ENCODE results near the gene RNF115. TPM values are rescaled to one million over a fixed set of nuclear protein-coding genes. Genes with fewer than 3 reads are reported as not detected.
"Not testable (repeated sequence)": the region's sequence is repeated elsewhere in the genome, so short reads cannot be mapped to it uniquely, and the experiment has no call there.

Gene RNF115
- total RNA-seq, 2 experiments from 2014 or later = 14.3 to 15.5 TPM

DNA sequence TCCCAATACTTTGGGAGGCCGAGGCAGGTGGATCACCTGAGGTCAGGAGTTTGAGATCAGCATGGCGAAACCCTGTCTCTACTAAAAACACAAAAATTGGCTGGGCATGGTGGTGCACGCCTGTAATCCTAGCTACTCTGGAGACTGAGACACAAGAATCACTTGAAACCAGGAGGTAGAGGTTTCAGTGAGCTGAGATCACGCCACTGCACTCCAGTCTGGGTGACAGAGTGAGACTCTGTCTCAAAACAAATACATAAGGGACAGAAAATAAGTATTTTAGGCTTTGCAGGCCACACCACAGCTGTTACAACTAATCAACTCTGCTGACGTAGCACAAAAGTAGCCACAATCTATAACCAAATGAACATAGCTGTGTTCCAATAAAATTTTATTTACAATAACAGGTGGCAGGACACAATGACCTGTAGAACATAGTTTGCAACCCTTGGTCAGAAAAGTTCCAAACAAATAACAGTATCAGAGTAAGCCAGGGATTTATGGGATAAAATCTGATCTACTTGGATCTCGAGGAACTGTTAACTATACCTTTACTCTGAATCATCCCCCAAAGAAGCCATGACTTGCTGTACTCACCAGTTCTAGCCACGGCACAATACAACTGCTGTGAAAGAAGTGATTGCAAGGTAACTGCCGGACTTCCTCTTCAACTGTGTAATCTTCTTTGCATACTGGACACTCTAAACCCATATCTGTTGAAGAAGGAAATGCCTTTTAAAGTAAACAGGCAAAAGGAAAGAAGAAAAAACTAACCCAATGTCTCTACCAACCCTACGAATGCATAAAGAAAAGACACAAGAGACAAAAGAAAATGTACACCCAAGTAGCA lies 76.3 kb downstream of the RNF115 start:
- no peak overlapping the region for H3K27ac Mint-ChIP-seq
- peaks cover 9% of the 10 kb centered on the region for H3K4me1 Mint-ChIP-seq
- H3K9me3 Mint-ChIP-seq = no peaks in the 10 kb centered on the region
- no peak overlapping the region for H3K4me3 Mint-ChIP-seq
- H3K36me3 Mint-ChIP-seq = peaks cover 28% of the 10 kb centered on the region
- H3K27me3 Mint-ChIP-seq = no peaks in the 10 kb centered on the region
- no peak for DNase-seq

DNA sequence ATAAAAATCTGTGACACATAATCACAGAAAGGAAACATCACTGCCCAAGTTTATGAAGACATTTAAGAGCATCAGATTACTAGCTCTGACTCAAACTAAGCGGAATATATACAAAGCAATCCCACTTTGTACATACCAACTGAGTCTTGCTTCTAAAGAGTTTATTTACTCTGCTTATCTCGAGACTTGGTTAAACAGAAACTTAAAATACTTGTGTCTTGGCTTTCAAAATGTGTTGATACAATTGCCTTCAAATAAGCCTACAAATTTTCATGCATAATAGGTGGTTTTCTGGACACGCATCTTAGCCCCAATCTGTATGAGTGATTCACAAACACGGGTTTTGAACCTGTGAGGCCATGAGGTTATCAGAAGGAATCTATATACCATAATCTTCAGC lies 83.6 kb downstream of the RNF115 start:
- H3K27ac Mint-ChIP-seq = no peak overlapping the region
- no peaks in the 10 kb centered on the region for H3K9me3 Mint-ChIP-seq
- peaks cover 3% of the 10 kb centered on the region for H3K4me1 Mint-ChIP-seq
- no peak for DNase-seq
- no peak overlapping the region for H3K4me3 Mint-ChIP-seq
- peaks cover 23% of the 10 kb centered on the region for H3K36me3 Mint-ChIP-seq
- H3K27me3 Mint-ChIP-seq = no peaks in the 10 kb centered on the region

DNA sequence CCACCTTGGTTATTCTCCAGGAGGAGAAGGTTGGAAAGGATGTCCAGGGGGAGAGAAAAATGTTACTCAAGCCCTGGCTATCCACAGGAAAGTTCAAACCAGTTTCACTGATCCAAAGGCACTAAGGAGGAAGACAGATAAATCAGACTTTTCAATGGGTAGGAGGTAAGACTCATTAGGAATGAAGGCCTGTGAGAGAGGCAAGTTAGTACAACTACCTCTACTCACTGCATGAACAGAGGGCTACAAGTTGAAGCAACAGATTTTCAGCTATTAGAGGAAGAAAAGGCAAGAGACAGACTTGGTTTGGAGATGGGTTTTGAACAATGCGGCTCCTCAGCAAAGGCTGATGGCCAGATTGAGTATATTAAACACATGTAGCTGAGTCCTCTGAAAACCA lies 87.7 kb downstream of the RNF115 start:
- no peak overlapping the region for H3K4me3 Mint-ChIP-seq
- no peak overlapping the region for H3K27ac Mint-ChIP-seq
- peaks cover 4% of the 10 kb centered on the region for H3K4me1 Mint-ChIP-seq
- H3K36me3 Mint-ChIP-seq = peaks cover 3% of the 10 kb centered on the region
- no peaks in the 10 kb centered on the region for H3K9me3 Mint-ChIP-seq
- no peaks in the 10 kb centered on the region for H3K27me3 Mint-ChIP-seq
- DNase-seq = no peak

- Mint-ChIP-seq H3K9me3 (no peaks in the 10 kb centered on the region), H3K27ac (no peak overlapping the region), H3K36me3 (peaks cover 3% of the 10 kb centered on the region), H3K27me3 (no peaks in the 10 kb centered on the region), H3K4me1 (peaks cover 6% of the 10 kb centered on the region), H3K4me3 (no peak overlapping the region)
- no peak for DNase-seq
Measured at GRCh38 chr1:145730900-145731299, 93.0 kb downstream of the RNF115 start.

DNA sequence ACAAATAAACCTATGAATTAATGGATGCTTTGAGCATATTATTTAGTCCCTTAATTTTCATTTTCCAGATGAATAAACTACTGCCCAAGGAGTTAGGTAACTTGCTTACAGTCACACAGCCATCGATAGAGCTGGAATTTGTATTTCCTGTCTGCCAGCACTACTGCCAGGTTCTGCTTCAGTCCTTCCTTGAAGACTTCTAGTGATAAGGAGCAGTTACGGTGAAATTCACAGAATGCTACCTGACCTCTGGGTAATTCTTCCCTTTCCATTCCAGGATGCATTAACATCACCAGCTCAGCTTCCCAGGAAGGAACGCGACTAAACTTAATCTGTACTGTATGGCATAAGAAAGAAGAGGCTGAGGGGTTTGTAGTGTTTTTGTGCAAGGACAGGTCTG lies 93.4 kb downstream of the RNF115 start:
- Mint-ChIP-seq H3K9me3 (no peaks in the 10 kb centered on the region), H3K4me3 (no peak overlapping the region), H3K4me1 (peaks cover 6% of the 10 kb centered on the region), H3K27me3 (no peaks in the 10 kb centered on the region), H3K36me3 (peaks cover 3% of the 10 kb centered on the region), H3K27ac (no peak overlapping the region)
- DNase-seq = no peak

DNA sequence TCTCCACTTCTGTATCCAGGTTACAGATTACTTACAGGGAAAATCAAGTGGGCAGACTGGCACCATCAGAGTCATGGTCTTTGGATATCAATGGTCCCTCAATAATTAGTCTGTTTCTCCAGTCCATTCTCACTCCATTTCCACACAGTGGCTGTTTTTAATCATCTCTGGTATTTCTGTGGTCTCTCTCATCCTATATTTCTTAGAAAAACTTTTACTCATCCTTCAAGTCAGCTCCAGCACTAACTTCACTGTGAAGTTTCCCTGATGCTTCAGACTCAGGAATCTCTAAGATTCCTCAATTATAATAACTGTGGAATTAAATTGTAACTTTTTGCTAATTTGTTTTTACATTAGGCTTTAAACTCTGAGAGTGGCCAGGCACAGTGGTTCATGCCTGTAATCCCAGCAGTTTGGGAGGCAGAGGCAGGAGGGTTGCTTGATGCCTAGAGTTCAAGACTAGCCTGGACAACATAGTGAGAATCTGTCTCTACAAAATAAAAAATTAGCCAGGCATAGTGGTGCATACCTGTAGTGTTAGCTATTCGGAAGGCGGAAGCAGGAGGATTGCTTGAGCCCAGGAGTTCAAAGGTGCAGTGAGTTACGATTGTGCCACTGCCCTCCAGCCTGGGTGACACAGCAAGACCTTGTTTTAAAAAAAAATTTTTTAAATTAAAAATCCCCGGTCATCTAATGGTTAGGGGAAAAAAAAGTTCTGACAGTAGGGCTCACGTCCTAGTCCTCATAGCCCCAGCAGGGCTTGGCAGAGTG lies 94.0 kb downstream of the RNF115 start:
- Mint-ChIP-seq H3K36me3 (peaks cover 3% of the 10 kb centered on the region), H3K27me3 (no peaks in the 10 kb centered on the region), H3K4me3 (no peak overlapping the region), H3K4me1 (peaks cover 6% of the 10 kb centered on the region), H3K27ac (no peak overlapping the region), H3K9me3 (no peaks in the 10 kb centered on the region)
- DNase-seq = no peak

DNA sequence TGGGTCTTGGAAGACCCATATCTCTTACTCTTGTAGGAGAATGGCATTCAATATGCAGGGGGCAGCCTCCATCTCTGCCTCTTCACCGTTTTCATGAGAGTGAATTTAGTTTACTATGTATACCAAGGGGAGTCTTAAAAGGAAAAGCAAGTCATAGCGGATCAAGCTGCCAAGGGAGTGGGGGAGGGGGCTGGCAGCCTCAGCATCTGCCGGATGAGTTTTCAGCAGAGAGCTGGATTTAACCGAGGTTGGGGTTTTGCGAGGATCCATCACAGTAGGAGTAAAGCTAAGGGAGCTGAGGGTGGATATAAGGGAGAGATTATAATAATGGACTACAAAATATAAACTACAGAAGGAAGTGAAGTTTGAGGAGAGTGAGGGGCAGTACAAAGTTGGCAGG lies 94.7 kb downstream of the RNF115 start:
- Mint-ChIP-seq H3K36me3 (peaks cover 3% of the 10 kb centered on the region), H3K9me3 (no peaks in the 10 kb centered on the region), H3K4me1 (peaks cover 6% of the 10 kb centered on the region), H3K27me3 (no peaks in the 10 kb centered on the region), H3K4me3 (no peak overlapping the region), H3K27ac (no peak overlapping the region)
- no peak for DNase-seq

DNA sequence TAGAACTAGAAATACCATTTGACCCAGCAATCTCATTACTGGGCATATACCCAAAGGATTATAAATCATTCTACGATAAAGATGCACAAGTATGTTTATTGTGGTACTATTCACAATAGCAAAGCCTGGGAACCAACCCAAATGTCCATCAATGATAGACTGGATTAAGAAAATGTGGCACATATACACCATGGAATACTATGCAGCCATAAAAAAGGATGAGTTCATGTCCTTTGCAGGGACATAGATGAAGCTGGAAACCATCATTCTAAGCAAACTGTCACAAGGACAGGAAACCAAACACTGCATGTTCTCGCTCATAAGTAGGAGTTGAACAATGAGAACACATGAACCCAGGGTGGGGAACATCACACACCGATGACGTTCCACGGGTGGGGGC lies 97.7 kb downstream of the RNF115 start:
- not testable (repeated sequence) for DNase-seq, H3K36me3 Mint-ChIP-seq, H3K9me3 Mint-ChIP-seq, H3K27ac Mint-ChIP-seq, H3K4me1 Mint-ChIP-seq, H3K4me3 Mint-ChIP-seq
- peaks cover 15% of the 10 kb centered on the region for H3K27me3 Mint-ChIP-seq

DNA sequence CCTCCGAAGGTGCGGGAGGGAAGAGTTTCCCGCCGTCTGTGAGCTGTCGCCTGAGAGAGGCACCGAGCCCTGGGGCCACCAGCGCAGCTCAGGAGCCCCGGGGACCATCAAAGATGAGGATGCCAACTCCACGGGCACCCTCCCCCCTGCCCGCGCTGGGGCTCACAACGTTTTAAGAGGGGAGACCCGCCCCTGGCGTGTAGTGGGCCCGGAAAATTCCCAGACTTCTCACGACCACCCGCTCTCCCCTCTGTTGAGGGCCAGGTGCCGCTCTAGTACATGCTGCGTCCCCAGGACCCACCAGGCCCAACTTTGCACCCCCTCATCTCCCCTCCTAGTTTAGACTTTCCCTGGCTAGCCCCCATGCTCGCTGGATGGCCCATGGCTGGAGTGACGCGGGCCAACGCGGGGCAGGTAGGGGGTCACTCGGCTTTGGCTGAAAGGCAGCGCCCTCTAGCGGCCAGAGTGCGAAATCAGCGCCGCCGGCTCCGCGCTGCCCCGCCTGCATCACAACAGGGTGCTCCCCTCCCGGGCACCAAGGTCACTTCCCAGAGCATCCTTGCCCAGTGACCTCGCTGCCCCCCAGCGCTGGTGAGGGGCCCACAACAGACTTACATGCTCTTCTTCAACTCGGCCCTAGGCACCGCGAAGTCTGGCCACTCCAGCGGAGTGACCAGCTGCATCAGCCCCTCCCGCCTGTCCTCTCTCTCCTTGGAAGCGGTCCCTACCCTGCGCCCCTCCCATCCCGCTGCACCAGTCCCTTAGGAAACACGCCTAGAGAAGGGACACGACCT lies 102.8 kb downstream of the RNF115 start:
- Mint-ChIP-seq H3K4me3 (peak overlapping the region; percentile 78), H3K9me3 (no peaks in the 10 kb centered on the region), H3K4me1 (peaks cover 22% of the 10 kb centered on the region), H3K36me3 (no peaks in the 10 kb centered on the region), H3K27ac (peak overlapping the region; percentile 44), H3K27me3 (peaks cover 18% of the 10 kb centered on the region)
- peak; percentile 72 for DNase-seq

- no peaks in the 10 kb centered on the region for H3K36me3 Mint-ChIP-seq
- no peak overlapping the region for H3K27ac Mint-ChIP-seq
- H3K4me3 Mint-ChIP-seq = peak overlapping the region; percentile 78
- H3K4me1 Mint-ChIP-seq = peaks cover 22% of the 10 kb centered on the region
- DNase-seq = no peak
- peaks cover 18% of the 10 kb centered on the region for H3K27me3 Mint-ChIP-seq
- H3K9me3 Mint-ChIP-seq = no peaks in the 10 kb centered on the region
Measured at GRCh38 chr1:145720556-145720877, 103.4 kb downstream of the RNF115 start.

- H3K27ac Mint-ChIP-seq = peak within 1 kb of the TSS; percentile 74
- peak within 1 kb of the TSS; percentile 78 for H3K4me3 Mint-ChIP-seq
- peak; percentile 14 for DNase-seq
- no peaks in the 10 kb centered on the region for H3K36me3 Mint-ChIP-seq
- peaks cover 22% of the 10 kb centered on the region for H3K4me1 Mint-ChIP-seq
- peaks cover 18% of the 10 kb centered on the region for H3K27me3 Mint-ChIP-seq
- H3K9me3 Mint-ChIP-seq = no peaks in the 10 kb centered on the region
Measured at GRCh38 chr1:145719230-145720079, 104.4 kb downstream of the RNF115 start, which contains the start of gene CD160. CD160 (plus strand) TSS chr1:145719499; CDS start chr1:145728328, 8,829 bp downstream.

GRCh38 chr1:145718465-145718864 lies 105.4 kb downstream of the RNF115 start:
- not testable (repeated sequence) for H3K27ac Mint-ChIP-seq, H3K36me3 Mint-ChIP-seq, H3K9me3 Mint-ChIP-seq, DNase-seq, H3K4me3 Mint-ChIP-seq
- Mint-ChIP-seq H3K4me1 (peaks cover 22% of the 10 kb centered on the region), H3K27me3 (peaks cover 18% of the 10 kb centered on the region)

DNA sequence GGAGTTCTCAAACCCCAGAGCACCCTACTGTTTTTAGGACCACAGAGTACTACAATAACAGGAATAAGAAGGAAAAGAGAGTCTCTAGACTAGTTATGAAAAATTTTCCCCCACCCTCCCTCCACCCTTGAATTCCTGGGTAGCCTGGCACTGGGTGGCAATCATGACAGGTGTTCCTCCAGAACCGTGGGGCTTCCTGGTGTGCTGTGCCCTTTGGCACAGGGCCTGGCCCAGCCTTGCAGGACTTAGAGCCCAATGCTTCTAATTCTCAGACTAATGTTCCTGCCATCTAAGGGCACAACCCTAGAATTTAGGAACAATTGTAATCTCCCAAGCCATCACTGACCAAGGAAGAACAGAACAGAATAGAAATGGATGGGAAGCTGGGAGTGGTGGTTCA lies 106.1 kb downstream of the RNF115 start:
- DNase-seq = no peak
- no peak overlapping the region for H3K27ac Mint-ChIP-seq
- H3K4me1 Mint-ChIP-seq = peaks cover 22% of the 10 kb centered on the region
- peaks cover 16% of the 10 kb centered on the region for H3K27me3 Mint-ChIP-seq
- H3K4me3 Mint-ChIP-seq = no peak overlapping the region
- no peaks in the 10 kb centered on the region for H3K9me3 Mint-ChIP-seq
- H3K36me3 Mint-ChIP-seq = no peaks in the 10 kb centered on the region

GRCh38 chr1:145716641-145717345 lies 107.1 kb downstream of the RNF115 start:
- peaks cover 22% of the 10 kb centered on the region for H3K4me1 Mint-ChIP-seq
- H3K9me3 Mint-ChIP-seq = no peaks in the 10 kb centered on the region
- peaks cover 9% of the 10 kb centered on the region for H3K27me3 Mint-ChIP-seq
- no peak overlapping the region for H3K27ac Mint-ChIP-seq
- no peaks in the 10 kb centered on the region for H3K36me3 Mint-ChIP-seq
- no peak for DNase-seq
- no peak overlapping the region for H3K4me3 Mint-ChIP-seq

All from activated naive CD8-positive, alpha-beta T cell treated with anti-CD3 and anti-CD28 coated beads for 36 hours (primary cell).